GM12864 (cell line): ENCODE data around the gene KSR2.

ENCODE experiments used
- DNase-seq: peaks from one replicate; pipeline ENCODE4 v3.0.0-alpha.2; 2011; ENCODE audit warnings: low read depth
- H3K4me3 ChIP-seq: 2 replicates; pipeline ENCODE4 v1.5.1; 2011; ENCODE audit warnings: mild to moderate bottlenecking, low read depth, low read length, control low read depth
- CTCF ChIP-seq: IDR thresholded peaks from 2 replicates; pipeline ENCODE4 v1.5.1; 2011; ENCODE audit warnings: low read depth, mild to moderate bottlenecking, moderate library complexity, low read length, control low read depth, inconsistent platforms; ENCODE audit errors: missing control alignments

KSR2 gene

GRCh38 chr12:117592588-117593305 lies 376.0 kb downstream of the KSR2 start:
- no peak for TF ChIP-seq CTCF
- no peak overlapping the region for H3K4me3 ChIP-seq
- DNase-seq, result no peak

- H3K4me3 ChIP-seq, result no peak overlapping the region
- DNase-seq, result no peak
- TF ChIP-seq CTCF, result no peak
Measured at GRCh38 chr12:117590999-117591398, 377.8 kb downstream of the KSR2 start.

- no peak for DNase-seq
Measured at GRCh38 chr12:117590386-117590785, 378.4 kb downstream of the KSR2 start.

GRCh38 chr12:117589021-117589420 lies 379.8 kb downstream of the KSR2 start:
- no peak overlapping the region for H3K4me3 ChIP-seq
- no peak for DNase-seq
- TF ChIP-seq CTCF, result no peak

More at GRCh38 chr12:117590386-117590785, 378.4 kb downstream of the KSR2 start:
- no peak overlapping the region for H3K4me3 ChIP-seq
- no peak for TF ChIP-seq CTCF

- no peak overlapping the region for H3K4me3 ChIP-seq
- DNase-seq, result no peak
- peak; percentile 96 for TF ChIP-seq CTCF
Measured at GRCh38 chr12:117587631-117588287, 381.0 kb downstream of the KSR2 start.

GRCh38 chr12:117583677-117584225 lies 385.0 kb downstream of the KSR2 start:
- TF ChIP-seq CTCF, result no peak
- no peak overlapping the region for H3K4me3 ChIP-seq
- DNase-seq, result no peak

- no peak for TF ChIP-seq CTCF
- no peak overlapping the region for H3K4me3 ChIP-seq
- no peak for DNase-seq
Measured at GRCh38 chr12:117583092-117583491, 385.7 kb downstream of the KSR2 start.
